ENCODE measurements around the gene NAGS.
"Not testable (repeated sequence)": the region's sequence is repeated elsewhere in the genome, so short reads cannot be mapped to it uniquely, and the experiment has no call there.

The NAGS gene

DNA sequence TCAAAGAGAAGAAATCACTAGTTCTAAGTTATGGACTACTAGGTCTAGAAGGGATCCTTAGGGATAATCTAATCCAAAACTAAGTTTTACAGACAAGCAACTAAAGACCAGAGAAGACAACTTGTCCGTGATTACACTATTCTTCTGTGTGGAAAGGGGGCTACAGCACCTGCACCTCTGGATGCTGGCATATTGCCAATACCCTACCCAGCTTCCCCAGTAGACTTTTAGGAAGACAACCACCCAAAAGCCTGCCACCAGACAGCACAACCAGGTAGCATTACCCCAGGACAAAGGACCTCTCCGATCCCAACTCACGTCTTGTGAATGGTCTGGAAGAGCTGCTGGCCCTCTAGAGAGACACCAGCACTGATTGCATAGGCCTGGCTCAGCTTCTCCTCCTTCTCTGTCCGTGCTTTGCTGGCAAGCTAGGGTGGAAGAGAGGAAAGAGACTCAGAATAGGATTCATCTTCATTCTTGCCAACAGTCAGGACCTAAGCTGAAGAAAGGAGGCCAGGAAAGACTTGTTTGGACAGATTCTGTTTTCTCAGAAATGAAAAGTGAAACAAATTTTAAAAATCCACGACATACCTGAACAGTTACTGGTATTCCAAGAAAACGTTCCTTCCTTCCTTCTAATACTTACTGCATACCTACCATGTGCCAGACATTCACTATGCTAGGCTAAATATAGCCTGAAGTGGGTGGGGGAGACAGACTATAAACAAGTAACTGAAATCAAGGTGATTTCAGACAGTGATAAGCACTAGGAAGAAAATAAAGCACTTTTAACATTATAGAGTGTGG, 35.6 kb downstream of the NAGS start:
- no peak for DNase-seq (ENCODE audit: low read depth)

DNA sequence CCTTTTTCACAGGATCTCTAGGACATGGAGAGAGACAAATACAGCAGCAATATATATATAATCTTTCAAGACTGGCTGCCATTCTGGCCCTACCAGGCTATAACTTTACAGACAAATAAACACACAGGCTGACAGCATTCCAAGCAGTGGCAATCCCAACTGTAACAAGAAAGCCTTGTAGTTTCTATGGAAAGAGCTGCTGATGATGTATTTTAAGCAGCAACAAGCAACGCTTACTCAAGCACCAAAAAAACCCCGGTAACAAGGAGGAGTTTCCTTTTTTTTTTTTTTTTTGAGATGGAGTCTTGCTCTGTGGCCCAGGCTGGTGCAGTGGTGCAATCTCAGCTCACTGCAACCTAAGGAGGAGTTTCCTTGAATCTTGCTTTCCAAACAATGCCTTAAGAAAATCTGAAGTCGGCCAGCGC, 38.9 kb downstream of the NAGS start:
- DNase-seq (ENCODE audit: low read depth): no peak

DNA sequence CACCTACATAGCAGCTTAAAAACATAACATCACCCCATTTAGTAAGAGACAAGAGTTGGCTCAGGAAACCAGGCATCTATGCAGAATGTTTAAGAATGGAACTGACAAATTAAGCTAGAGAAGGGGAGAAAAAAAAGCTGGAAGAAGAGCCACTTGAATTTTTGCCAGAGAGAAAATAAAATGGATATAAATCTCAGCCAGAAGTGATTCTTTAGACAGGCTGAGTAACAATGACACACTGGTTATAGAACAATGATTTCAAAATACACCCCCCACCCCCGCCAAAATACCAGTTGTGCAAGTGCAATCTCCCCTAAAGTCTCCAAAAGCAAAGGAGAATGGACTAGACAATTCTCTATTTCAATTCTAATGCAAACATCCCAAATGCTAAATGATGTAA, 39.6 kb downstream of the NAGS start:
- DNase-seq (ENCODE audit: low read depth): peak; percentile 40

DNA sequence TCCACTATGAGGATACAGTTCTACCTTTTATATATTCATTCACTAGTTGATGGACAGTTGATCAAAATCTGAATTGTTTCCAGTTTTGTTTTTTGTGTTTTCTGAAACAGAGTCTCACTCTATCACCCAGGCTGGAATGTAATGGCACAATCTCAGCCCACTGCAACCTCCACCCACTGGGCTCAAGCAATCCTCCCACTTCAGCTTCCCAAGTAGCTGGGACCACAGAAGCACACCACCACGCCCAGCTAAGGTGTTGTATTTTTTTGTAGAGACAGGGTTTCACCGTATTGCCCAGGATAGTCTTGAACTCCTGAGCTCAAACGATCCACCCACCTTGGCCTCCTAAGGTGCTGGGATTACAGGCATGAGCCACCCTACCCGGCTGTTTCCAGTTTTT, 41.1 kb downstream of the NAGS start:
- DNase-seq (ENCODE audit: low read depth): no peak

DNA sequence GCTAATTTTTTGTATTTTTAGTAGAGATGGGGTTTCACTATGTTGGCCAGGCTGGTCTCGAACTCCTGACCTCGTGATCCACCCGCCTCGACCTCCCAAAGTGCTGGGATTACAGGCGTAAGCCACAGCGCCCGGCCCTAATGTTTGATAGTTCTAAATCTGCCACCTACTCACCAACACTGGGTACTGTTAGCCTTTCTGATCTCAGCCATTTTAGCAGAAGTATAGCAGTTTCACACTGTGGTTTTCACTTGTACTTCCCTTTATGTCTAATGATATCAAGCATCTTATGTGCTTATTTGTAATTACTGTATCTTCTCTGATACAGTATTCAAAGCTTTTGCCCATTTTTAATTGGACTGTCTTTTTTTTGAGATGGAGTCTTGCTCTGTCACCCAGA, 42.5 kb downstream of the NAGS start:
- DNase-seq (ENCODE audit: low read depth): not testable (repeated sequence)

DNA sequence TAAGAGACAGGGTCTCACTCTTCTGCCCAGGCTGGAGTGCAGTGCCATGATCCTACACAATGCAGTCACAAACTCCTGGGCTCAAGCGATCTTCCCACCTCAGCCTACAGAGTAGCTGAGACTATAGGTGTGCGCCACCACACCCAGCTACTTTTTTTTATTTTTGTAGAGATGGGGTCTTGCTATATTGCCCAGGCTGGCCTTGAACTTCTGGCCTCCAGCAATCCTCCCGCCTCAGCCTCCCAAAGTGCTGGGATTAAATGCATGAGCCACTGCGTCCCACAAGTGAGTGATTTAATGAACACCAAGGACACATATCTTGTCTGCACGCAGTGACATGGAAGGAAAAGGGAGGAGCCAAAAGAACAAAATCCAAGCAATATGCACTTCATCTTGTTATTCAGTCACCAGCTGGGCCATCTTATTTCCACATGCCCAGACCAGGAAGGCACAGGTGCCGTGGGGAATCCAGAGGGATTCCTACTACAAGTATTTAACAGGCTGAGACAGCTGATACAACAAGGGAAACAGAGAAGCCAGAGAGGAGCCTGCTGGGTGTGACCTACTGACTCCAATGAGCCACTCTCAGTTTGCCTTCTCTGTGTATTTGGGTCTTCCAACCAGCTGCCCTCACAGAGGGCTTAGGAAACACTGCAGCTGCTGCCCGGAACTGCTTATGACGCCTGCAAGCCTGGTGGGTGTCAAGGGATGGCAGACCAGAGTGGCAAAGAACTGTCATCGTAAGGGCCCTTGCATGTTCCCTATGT, 45.1 kb downstream of the NAGS start:
- DNase-seq (ENCODE audit: low read depth): no peak

DNA sequence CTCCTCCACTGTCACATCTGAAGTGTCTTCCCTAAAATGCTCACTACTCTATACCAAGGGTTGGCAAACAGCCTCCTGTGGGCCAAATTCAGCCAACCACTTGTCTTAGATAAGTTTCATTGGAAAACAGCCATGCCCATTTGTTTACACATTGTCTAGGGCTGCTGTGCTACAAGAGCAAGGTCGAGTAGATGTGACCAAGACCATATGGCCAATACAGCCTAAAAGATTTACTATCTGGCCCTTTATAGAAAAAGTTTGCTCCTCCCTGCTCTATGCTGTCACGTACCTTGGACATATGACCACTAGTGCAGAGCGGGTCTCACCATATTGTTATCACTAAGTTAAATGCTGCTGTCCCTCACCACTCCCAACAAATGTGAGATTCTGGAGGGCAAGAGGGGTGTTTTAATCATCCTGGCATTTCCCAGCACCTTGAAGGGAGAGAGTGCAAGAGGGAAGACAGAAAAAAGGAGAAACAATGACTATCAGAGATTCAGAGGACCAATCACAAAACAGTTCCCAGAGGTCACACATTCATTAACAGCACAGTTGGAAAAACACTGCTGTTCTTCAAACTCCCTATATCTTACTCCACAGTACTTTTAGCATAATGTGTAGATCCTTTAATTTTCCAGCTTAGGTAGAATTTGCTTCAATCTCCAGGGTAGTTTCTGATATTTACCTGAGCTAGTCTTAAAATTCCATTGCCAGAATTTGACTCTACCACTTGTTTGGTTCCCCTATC, 48.9 kb downstream of the NAGS start:
- DNase-seq (ENCODE audit: low read depth): no peak
